ENCODE data around the gene PPIF.

Gene PPIF

DNA sequence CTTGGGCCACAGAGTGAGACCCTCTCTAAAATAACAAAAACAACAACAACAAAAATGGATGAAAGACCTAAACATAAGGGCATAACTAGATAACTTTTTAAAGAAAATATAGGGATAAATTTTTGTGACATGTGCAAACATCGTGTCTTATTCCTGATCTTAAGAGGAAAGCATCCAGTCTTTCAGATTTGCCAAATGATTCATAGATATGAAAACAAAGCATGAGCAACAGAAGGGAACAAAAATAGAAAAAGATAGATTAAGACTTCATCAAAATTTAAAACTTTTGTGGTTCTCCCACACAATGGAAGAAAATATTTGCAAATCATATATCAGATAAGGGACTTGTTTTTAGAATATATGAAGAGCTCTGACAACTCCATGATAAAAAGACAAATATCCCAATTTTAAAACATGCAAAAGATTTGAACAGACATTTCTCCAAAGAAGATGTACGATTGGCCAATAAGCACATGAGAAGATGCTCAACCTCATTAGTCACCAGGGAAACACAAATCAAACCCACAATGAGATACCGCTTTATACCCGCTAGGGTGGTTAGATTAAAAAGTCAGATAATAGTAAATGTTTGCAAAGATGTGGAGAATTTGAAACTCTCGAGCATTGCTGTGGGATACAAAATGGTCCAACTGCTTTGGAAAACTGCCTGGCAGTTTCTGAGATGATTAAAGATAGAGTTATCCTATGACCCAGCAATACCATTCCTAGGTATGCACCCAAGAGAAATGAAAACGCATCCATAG lies 20.3 kb downstream of the PPIF start:
- in situ Hi-C loops (cut with MboI; ENCODE audit: low sequenced_read_pairs) = no loop called here

DNA sequence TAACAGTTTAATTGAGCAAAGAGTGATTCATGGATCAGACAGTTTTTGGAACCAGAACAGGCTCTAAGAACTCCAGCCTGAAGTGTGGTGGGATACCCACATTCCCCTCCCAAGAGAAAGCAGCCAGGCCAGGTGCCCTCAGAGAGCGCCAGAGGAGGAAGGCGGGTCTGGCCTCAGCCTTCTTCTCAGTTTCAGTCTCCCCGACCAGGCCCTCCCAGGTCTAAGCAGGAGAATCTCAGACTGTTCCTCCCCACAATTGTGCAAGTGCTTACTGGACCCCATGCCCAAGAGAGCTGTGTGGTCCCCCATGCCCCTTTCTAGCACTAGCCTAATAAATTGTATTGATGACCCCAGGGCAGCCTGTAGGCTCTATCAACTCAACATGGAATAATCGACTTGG lies 25.6 kb downstream of the PPIF start:
- in situ Hi-C loops (cut with MboI; ENCODE audit: low sequenced_read_pairs) = loop anchor here (10.0 kb wide), 1 partner anchor 102 kb away; no protein-coding TSS in a partner anchor

- in situ Hi-C loops (cut with MboI; ENCODE audit: low sequenced_read_pairs) = loop anchor here (10.0 kb wide), 1 partner anchor 100 kb away; no protein-coding TSS in a partner anchor
These were observed 27.3 kb downstream of the PPIF start for GRCh38 chr10:79374312-79375191.

DNA sequence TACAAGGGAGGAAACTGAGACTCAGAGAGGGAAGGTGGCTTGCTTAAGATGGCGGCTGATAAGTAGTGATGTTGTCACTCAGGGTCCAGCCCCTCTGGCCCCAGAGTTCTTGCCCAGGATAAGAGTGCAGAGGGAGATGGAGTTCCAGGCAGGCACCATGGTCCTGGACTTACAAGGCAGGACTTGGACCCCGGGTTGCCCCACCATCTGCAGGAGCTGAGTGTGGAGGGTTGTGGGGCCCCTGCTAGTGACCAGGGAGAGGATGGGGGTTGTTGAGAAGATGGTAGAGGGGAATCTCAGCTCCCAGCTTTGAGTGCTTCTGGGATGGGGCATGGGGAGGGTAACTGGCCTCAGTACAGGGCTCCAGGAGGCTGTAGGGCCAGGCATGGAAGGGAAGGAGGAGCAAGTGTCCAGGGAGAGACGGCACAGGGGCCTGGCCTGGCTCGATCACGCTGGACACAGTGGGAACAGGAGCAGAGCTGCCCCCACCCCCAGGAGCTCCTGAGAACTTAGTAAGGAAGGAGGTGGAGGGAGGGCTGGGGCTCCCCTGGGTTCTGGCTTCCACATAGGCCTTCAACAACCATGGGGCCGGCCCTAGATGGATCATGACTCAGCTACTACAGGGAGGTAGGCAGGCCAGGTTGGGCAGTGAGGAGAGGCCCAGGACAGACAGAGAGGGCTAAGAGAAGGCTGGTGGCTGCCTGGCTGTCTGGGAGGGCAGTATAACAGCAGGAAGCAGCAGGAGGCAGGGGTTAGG lies 28.2 kb downstream of the PPIF start:
- in situ Hi-C loops (cut with MboI; ENCODE audit: low sequenced_read_pairs) = loop anchor here (10.0 kb wide), 1 partner anchor 99 kb away; no protein-coding TSS in a partner anchor

GRCh38 chr10:79376078-79376628 lies 28.9 kb downstream of the PPIF start:
- in situ Hi-C loops (cut with MboI; ENCODE audit: low sequenced_read_pairs) = loop anchor here (10.0 kb wide), 1 partner anchor 99 kb away; no protein-coding TSS in a partner anchor

DNA sequence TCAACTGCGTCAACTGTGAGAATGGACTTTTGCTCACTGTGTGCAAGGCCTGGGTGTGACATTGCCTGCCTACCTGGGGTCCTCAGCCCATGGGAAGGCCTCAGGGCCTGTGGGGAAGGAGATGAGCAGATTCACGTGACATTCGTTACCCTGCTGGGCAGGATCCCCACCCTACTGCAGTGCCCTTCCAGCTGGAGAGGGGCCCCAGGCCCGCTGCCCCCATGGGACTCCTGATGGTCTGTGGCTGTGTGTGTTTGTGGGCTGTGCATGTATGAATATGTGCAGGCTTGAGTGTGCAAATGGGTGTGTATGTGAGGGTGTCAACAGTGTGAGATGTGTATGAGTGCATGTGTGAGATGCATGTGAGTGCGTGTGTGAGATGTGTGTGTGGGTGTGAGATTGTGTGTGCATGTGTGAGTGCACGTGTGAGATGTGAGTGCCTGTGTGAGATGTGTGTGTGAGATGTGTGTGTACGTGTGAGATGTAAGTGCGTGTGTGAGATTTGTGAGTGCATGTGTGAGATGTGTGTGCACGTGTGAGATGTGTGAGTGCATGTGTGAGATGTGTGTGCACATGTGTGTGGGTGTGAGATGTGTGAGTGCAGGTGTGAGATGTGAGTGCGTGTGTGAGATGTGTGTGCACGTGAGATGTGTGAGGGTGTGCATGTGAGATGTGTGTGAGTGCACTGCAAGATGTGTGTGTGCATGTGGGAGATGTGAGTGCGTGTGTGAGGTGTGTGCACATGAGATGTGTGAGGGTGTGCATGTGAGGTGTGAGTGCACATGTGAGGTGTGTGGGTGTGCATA lies 29.7 kb downstream of the PPIF start:
- in situ Hi-C loops (cut with MboI; ENCODE audit: low sequenced_read_pairs) = loop anchor here (10.0 kb wide), 1 partner anchor 98 kb away; no protein-coding TSS in a partner anchor

- in situ Hi-C loops (cut with MboI; ENCODE audit: low sequenced_read_pairs) = loop anchor here (10.0 kb wide), 1 partner anchor 97 kb away; no protein-coding TSS in a partner anchor
These were observed 30.5 kb downstream of the PPIF start for GRCh38 chr10:79377557-79378382.

GRCh38 chr10:79378383-79378646 lies 31.0 kb downstream of the PPIF start:
- in situ Hi-C loops (cut with MboI; ENCODE audit: low sequenced_read_pairs) = loop anchor here (10.0 kb wide), 1 partner anchor 96 kb away; no protein-coding TSS in a partner anchor

DNA sequence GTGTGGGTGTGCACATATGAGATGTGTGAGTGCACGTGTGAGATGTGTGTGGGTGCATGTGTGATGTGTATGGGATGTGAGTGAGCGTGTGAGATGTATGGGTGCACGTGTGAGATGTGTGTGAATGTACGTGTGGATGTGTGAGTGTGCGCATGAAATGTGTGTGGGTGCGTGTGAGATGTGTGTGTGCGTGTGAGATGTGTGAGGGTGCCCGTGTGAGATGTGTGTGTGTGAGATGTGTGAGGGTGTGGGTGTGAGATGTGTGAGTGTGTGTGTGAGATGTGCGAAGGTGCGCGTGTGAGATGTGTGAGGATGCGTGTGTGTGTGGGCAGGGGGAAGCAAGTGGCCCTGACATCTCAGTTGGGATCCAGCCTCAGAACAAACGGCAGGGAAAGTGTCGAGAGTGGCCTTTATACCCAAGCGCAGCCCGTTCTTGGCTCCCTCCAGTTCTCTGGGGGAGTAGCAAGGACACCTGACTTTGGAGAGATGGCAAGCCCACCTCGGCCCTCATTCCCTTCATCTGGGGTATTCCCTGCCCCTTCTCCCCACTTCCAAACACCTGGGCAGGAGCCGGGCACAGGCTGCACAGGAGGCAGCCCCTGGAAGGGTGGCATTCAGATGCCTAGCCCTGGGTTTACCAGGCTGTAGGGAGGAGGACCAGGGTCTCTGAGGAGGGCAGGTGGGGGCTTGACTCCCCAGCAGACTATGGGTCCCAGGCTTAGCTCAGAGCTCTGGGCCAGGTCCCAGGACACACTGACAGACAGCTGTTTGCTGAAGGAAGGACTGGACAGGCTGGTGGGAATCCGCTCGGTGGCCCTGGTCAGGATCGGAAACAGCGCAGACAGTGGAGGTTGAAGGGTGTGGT lies 31.6 kb downstream of the PPIF start:
- in situ Hi-C loops (cut with MboI; ENCODE audit: low sequenced_read_pairs) = loop anchor here (10.0 kb wide), 1 partner anchor 96 kb away; no protein-coding TSS in a partner anchor

GRCh38 chr10:79379512-79380124 lies 32.3 kb downstream of the PPIF start:
- in situ Hi-C loops (cut with MboI; ENCODE audit: low sequenced_read_pairs) = loop anchor here (10.0 kb wide), 1 partner anchor 95 kb away; no protein-coding TSS in a partner anchor

DNA sequence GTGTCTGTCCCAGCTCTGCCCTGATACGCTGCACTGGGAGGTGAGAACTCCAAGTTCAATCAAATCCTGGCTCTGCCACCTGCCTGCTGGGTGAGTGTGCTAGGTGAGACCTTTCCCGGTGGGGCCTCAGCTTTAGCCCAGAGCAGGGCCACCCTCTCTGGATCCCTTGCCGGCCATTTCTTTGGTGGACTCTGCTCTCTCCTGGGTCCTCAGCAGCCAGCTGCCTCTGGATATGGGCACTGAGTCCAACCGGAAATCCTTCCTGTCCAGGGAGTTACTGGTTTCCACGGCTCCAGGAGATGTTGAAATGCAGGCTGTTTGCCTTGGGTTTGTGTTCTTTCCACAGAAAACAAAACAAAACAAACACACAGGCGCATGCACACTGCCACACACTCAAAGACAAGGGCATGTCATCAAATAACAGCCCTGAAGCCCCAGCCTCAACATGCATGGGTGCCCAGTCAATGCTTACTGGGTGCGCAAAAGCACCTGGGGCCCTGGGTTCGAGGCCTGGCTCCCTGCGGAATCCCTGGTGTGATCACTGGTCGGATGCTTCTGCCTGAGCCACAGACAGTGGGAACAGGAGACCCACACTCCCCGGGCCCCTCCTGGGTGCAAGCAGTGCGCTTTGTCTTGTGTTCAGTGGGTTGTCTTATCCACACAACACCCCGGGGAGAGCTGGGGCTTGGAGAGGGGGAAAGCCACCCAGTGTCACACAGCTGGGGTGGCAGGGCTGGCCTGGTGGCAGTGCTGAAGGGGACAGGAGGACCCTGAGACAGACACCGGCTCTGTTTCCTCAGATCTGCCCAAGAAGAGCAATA lies 33.1 kb downstream of the PPIF start:
- in situ Hi-C loops (cut with MboI; ENCODE audit: low sequenced_read_pairs) = no loop called here

GRCh38 chr10:79380946-79381721 lies 33.9 kb downstream of the PPIF start:
- in situ Hi-C loops (cut with MboI; ENCODE audit: low sequenced_read_pairs) = no loop called here

DNA sequence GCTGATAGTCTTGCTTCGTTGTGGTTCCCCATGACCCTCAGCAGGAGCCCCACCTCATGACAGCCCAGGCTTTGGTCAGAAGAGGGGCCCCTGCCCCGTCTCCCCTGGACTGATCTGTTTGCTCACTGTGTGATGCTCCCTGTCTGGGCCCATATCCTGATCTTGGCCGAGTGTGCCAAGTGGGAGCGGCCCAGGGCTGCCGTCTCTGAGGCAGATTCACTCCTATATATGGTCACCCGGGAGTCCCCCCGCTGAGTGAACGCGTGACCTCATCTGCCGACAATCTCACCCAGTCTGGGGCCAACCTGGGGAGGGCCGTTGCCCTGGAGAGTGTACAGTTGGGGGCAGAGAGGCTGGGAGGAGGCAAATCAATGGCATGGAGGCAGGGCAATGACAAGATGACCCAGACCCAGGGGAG lies 34.5 kb downstream of the PPIF start:
- in situ Hi-C loops (cut with MboI; ENCODE audit: low sequenced_read_pairs) = no loop called here

DNA sequence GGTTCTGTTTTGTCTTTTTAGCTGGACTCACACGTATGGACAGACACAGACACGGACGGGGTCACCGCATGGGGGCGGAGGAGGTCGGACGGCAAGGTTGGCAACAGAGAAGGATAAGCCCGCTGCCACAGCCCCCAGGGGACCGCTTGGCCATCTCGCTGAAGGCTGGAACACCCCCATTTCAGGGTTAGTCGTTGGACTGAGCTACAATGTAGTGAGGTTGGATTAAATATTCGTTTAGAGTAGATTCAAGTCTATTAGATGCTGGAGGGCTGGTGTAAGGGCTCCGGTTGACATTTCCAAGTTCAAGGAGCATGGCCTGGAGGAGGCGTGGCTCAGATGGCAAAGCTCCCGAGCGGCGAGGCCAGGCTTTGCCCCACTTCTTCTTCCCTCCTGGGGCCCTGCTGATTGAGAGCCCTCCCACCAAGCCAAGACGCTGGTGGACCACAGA lies 35.2 kb downstream of the PPIF start:
- in situ Hi-C loops (cut with MboI; ENCODE audit: low sequenced_read_pairs) = no loop called here

DNA sequence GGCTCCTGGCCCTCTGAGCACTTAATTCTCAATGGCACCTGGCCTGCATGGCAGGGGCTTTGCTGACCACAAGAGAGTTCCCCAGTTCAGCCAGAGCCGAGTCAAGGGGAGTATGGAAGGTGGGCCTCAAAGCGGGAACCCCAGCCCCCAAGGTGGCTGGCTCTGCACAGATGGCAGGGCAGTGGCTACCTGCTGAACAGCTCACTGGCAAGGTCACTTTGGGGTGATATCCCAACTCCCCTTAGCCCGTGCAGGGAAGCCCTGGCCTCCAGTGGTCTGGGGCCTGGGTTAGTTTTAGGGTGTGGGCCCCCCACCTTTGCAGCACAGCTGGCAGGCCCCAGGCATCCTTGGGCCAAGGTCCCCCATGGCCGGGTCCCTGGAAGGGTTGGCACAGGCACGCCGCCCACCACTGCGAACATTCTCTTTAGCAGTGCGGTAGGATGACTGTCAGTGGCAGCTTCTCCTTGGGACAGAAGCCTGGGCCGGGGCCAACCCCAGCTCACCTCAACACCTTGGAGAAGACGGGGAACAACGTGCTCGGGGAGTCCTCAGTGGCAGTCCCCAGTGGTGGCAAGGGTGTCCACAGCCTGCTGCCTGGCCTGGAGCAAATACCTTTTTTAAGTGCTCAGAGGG lies 36.8 kb downstream of the PPIF start:
- in situ Hi-C loops (cut with MboI; ENCODE audit: low sequenced_read_pairs) = no loop called here
